GM21786 (cell line): ENCODE data around the gene FNDC11.

Source experiments
- ATAC-seq: cut with Tn5 transposase; IDR thresholded peaks from one replicate; pipeline ENCODE4 v1.9.1; 2021; ENCODE audit not compliant: unreplicated experiment

Gene FNDC11

DNA sequence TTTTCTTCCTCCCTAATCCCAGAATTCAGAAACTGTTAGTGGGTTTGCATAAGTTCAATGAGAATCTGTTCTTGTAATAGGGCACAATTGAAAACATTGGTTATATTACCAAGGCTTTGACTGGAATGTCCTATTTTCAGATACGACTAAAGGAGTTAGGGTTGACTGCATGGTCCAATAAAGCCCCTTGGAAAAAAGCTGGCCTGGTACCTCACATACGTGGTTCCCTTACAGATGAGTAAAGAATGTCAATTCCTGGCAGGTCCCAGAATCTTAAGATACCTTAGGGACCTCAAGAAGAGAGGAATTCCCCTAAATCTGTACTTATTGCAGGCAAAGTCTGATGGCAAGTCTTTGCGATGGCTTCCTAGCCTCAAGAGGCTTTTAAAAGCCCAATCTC is 28.8 kb upstream of the FNDC11 start:
- no peak for ATAC-seq

GRCh38 chr20:63525971-63526370 is 28.0 kb upstream of the FNDC11 start:
- ATAC-seq: no peak

GRCh38 chr20:63527184-63527583 is 26.8 kb upstream of the FNDC11 start:
- no peak for ATAC-seq

DNA sequence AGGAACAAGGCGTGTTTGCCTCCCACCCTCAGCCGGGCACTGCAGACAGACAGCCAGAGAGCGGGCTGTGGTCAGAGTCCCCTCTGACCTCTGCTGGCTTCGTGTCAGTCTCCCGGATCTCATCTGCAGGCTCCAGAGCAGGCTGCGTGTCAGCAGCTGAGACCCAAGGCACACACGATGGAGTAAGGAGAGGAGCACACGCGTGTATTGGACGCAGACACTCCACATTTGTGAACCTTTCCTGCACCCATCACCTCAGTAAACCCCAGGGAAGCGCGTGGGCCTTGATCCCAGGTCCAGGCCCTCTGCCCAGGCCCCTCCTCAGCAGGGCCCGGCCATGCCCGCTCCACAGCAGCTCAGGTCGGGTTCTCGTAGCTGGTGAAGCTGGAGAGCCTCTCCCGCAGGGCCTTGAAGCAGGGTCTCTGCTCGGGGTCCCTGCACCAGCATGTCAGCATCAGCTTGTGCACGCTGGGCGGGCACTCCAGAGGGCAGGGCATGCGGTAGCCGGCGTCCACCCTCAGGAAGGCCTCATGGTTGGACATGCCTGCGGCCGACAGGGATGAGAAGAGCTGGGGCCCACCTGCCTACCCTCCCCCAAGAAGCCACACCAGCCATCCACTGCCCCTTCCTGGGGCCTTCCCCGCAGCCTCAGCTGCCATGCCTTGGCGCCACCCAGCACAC is 24.6 kb upstream of the FNDC11 start:
- no peak for ATAC-seq

DNA sequence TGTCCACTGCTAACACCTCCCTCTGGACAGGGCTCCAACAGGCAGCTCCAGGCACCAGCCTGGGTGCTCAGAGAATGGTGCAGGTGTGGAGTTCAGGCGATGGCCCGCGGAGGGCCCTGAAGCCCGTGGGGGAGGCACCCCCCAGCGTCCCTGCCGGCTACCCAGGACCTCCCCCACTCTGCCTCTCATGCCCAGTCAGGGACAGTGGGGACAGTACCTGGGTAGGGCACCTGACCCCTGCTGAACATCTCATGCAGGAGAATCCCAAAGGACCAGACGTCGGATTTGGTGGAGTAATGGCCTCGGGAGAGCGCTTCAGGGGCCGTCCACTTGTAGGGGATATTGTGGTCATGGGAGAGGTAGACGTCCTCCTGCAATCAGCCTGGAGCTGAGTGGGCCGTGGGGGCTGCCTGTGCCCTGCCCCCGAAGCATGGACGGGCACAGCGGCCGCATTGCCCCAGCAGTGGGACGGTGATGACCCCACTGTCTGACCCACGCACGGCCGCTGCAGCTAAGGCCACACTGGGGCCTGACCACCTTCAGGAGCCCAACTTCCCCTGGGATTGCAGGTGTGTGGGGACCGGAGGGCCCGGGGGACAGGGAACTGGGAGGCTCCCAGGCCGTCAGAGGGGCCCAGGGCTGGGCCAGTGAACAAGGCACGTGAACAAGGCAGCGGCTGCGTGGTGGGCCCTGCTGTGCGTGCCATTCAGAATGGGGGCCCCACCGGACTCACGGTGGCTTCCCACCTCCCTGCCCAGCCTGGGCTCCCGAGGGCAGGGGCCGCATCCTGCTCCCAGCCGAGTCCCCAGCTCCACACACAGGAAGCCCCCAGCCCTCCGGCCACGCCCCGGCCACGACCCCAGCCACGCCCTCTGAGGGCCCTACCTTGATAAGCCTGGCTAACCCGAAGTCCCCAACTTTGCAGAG is 23.8 kb upstream of the FNDC11 start:
- ATAC-seq: no peak

DNA sequence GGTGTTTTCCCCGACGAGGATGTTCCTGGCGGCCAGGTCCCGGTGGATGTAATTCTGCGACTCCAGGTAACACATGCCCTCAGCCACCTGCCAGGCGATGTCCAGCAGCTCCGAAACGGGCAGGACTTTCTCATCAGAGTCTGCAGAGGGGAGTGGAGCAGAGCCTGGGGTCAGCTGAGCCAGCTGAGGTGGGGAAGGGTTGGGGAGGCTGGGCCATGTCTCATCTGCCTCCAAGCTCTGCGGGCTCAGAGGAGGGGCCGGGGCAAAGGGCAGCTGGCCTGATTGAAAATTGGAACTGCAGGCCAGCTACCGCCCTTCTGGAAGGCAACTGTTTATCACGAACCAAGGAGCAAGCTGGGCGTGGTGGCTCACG is 23.2 kb upstream of the FNDC11 start:
- ATAC-seq: no peak

DNA sequence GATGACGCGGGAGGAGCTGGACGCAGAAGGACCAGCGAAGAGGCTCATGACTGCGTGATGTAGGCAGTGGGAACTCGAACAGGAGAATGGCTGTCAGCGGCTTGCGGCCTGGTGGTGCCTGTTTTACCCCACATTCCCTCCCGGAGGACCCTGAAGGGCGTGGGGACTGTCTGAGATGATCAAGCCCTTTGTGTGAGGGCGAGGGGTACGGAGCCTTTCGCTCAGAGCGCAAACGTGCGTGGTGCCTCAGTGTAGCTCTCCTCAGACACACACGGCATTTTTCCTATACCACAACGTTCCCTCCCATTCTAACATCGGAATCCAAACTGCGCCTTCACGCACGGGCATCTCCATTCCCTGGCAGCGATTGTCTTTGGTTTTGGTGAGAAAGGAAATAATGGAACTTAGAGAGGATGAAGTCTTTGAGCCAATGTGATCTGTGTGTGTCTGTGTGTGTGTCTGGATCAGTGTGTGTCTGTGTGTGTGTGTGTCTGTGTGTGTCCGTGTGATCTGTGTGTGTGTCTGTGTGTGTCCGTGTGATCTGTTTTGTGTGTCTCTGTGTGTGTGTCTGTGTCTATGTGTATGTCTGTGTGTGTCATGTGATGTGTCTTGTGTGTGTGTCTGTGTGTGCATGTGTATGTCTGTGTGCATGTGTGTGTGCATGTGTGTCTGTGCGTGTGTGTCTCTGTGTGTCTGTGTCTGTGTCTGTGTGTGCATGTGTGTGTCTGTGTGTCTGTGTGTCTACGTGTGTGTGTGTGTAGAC is 22.1 kb upstream of the FNDC11 start:
- no peak for ATAC-seq

GRCh38 chr20:63532449-63532971 is 21.4 kb upstream of the FNDC11 start:
- no peak for ATAC-seq

GRCh38 chr20:63533388-63533787 is 20.6 kb upstream of the FNDC11 start:
- ATAC-seq: no peak

GRCh38 chr20:63533871-63534393 is 20.0 kb upstream of the FNDC11 start:
- no peak for ATAC-seq

DNA sequence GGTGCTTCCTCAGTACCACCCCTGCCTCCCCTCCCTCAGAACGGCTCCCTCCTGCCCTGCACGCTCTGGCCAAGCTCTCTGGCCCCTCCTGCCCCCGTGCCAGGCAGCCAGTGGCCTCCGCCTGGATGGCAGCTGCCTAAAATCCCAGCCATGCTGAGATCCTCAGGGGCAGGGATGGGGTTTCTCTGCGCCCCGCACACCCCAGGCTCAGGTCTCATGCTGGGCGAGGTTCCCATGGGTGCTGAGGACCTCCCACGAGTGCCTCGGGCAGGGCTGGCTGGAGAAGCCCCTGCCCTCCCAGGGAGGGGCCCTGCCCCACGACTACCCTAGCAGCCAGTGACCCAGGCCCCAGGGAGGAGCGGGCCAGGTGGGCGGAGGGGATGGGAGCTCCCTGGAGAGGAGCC is 19.5 kb upstream of the FNDC11 start:
- ATAC-seq: no peak

DNA sequence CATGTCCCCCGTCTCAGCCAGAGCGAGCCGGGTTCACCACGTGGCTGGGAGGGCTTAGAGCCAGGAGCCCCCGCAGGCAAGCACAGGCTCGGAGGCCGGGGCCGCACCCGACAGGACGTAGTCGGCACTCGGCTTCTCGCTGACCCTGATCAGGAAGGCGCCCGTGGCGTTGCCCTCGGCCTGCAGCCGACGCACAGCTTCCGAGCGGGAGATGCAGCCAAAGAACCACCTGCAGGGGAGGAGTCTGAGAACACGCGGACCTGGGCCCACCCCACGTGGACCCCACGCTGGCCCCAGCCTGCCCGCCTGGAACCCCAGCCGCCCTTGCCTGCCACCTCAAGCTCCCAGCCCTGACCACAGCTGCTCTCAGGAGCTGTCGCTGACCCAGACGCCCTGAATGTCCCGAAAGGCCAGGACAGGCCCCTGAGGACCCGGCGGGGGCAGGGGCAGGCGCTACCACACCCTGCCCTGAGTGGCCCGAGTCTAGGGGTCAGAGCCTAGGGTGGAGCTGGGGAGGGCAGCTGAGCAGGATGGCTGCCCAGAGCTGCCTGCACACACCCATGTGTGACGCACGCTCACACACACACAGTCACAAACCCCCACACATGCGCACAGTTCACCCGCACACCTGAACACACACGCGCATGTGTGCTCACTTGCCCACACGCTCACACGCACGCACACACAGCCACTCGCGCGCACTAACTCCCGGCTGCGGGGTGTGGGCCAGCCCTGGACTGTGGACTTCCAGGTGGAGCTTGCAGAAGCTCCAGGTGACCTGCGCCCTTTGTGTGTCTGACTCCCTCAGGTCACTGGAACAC is 18.9 kb upstream of the FNDC11 start:
- no peak for ATAC-seq

GRCh38 chr20:63536241-63536977 is 17.6 kb upstream of the FNDC11 start:
- no peak for ATAC-seq

DNA sequence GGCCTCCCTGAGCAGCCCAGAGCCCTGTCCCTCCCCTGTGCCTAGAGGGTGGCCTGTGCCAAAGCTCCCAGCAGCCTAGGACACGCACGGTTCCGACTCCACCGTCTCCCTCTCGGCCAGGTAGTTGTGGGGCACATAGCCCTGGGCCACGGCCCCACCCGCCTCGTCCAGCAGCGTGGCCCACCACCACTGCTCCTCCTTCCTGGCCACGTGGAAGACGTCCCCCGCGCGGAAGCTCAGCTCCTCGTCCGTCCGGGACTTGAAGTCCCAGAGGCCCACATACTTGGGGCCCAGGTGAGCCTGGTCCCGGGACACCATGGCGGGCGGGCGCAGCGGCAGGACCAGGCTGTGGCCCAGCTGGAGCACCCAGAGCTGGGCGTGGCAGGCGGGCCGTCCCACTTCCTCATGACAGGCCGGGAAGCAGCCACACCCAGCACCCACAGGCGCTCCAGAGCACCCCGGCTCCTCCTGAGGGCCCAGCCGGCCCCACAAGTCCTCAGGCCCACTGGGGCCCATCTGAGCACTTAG is 16.9 kb upstream of the FNDC11 start, which contains the start of gene PTK6:
Gene PTK6, minus strand, starts transcription at position 380 of the 528 bp plus-strand sequence. Its CDS starts 62 bp downstream, at position 318.
- peak; percentile 10 for ATAC-seq

DNA sequence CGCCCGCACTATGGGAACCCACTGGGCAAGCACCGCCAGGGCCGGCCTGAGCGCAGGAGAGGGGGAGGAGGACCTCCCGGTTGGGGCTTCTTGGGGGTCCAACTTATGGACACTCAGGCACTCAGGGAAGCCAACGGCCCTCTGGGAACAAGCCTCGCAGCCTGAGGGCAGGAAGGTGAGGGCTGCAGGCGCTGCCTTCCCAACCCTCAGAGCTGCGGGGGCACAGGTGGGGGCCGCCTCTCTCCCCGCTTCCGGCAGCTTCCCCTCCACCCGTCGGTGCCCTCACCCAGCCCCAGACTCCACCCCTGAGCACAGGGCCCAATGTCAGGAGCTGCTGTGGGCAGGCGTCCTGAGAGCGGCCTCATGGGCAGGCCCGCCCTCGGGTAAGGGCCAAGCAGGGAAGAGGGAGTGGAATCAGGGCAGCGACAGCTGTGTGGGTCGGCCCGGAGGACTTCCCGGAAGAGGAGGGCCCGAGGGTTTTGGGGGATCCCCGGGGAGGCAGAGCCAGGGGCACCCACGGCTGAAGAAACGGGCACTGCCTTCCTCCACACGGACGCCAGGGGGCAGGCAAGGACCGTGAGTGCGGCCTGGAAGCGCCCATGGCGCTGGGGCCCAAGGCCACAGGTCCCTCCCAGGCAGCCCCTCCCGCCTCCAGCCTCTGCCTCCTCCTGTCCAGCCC is 16.3 kb upstream of the FNDC11 start:
- peak; percentile 85 for ATAC-seq

DNA sequence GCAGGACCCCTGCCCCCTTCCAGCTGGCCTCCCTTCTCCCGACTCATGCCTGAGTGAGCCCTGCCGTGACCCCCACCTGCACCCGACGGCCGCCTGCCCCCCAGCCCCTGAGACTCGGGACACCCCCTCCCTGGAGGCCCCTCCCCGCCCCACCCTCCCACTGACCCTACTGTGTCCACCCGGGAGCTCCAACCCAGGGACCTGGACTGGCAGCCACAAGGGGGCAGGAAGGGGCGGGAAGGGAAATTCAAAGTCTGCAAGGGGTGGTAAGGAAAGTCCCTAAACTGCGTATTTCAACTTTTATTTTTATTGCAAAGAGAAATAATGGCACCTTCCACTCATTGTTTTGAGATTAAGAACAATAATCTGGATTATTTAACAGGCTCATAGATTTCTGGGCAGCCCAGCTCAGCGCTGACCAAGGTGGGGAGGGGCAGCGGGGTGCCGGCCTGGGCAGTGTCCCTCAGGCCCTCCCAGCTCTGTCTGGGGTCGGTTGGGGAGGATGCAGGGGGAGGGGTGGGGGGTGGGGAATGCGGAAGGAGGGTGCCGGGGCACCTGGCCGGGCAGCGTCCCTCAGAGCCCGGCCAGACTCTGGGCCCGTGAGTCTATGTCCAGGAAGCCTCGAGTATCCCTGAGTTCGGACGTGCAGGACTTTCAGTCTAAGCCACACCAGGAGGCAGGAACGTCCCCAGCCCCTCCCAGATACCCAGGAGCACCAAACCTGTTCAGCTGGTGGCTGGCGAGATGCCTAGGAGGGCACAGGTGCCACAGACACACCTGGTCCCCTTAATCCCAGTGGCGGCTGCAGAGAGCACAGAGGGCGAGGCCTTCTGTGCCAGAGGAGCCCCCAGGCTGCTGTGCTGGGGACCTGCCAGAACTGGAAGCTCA is 15.5 kb upstream of the FNDC11 start:
- ATAC-seq: no peak

DNA sequence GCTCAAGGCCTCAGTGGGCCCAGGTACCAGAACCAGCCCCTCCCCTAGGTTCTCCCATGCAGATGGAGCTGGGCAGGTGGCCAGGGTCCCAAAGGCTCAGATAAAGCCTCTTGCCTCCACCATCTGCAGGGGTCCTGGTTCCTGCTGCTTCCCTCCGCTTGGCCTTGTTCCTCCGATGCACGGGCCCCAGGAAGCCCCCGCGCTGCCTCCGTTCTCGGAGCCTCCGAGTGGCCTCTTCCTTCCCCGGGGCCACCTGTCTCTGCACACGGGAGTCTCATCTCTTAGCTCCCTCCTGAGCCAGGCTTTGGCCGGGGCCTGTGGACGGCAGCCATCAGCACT is 14.9 kb upstream of the FNDC11 start:
- ATAC-seq: no peak
